IMR-90 (cell line): ENCODE measurements around the gene ITGB1BP1. TPM values are rescaled to one million over a fixed set of nuclear protein-coding genes. Genes with fewer than 3 reads are reported as not detected.

ENCODE experiments used
- ATAC-seq: fragments of 200-7000 bp; cut with Tn5 transposase; 2 replicates; pipeline ENCODE4 v1.9.1; 2020; ENCODE audit warnings: low read depth, mild to moderate bottlenecking, moderate library complexity
- BruUV-seq: library from RNA; stranded (reverse); fragments of 400-500 nt; replicated peaks from 2 replicates; lab custom pipeline; 2021; lab: Mats Ljungman, UMichigan
- CTCF ChIA-PET: fragments of 300-600 bp; formaldehyde crosslinking; extraction: SDS; loops from one replicate; lab custom pipeline; 2021; ENCODE audit warnings: antibody characterized with exemption; lab: Yijun Ruan, JAX
- POLR2A ChIA-PET: fragments of 300-600 bp; sonication (Branson Sonifier 250); formaldehyde crosslinking; loops from one replicate; lab custom pipeline; 2022; ENCODE audit warnings: antibody characterized with exemption; ENCODE audit not compliant: unreplicated experiment; lab: Charles Lee
- DNase-seq: peaks from one replicate; pipeline ENCODE4 v3.0.0; 2013
- H2AFZ ChIP-seq: replicated peaks from 2 replicates; pipeline ENCODE3; 2013; ENCODE audit warnings: low read length, mild to moderate bottlenecking; ENCODE audit not compliant: poor library complexity
- H2AK5ac ChIP-seq: 2 replicates; pipeline ENCODE4 v1.6.1; 2013; ENCODE audit warnings: low read depth, low read length, inconsistent platforms
- H2AK9ac ChIP-seq: replicated peaks from 2 replicates; pipeline ENCODE3; 2013; ENCODE audit warnings: mild to moderate bottlenecking, low read depth, low read length, moderate library complexity; ENCODE audit not compliant: poor library complexity
- H2BK120ac ChIP-seq: 2 replicates; pipeline ENCODE4 v1.6.1; 2013; ENCODE audit warnings: low read depth, low read length, inconsistent platforms
- H2BK15ac ChIP-seq: 3 replicates; pipeline ENCODE4 v1.6.1; 2013; ENCODE audit warnings: low read depth, low read length, inconsistent platforms
- H2BK20ac ChIP-seq: 2 replicates; pipeline ENCODE4 v1.6.1; 2013; ENCODE audit warnings: low read depth, mild to moderate bottlenecking, inconsistent platforms, low read length, moderate library complexity
- H2BK5ac ChIP-seq: 2 replicates; pipeline ENCODE4 v1.6.1; 2013; ENCODE audit warnings: mild to moderate bottlenecking, low read depth, low read length, inconsistent platforms; ENCODE audit not compliant: poor library complexity, severe bottlenecking
- H3K14ac ChIP-seq: replicated peaks from 2 replicates; pipeline ENCODE4 v1.6.1; 2013; ENCODE audit warnings: low read depth, low read length, inconsistent platforms
- H3K18ac ChIP-seq: 2 replicates; pipeline ENCODE4 v1.6.1; 2013; ENCODE audit warnings: low read depth, low read length, control low read depth
- H3K23ac ChIP-seq: 2 replicates; pipeline ENCODE4 v1.6.1; 2013; ENCODE audit warnings: low read depth, low read length, inconsistent platforms
- H3K27ac ChIP-seq: 2 replicates; pipeline ENCODE4 v1.5.1; 2013; ENCODE audit warnings: mild to moderate bottlenecking, control low read depth, low read length; ENCODE audit not compliant: insufficient read depth
- H3K27me3 ChIP-seq: 2 replicates; pipeline ENCODE4 v1.6.1; 2013; ENCODE audit warnings: low read length; ENCODE audit not compliant: control insufficient read depth, insufficient read depth
- H3K36me3 ChIP-seq: 2 replicates; pipeline ENCODE4 v1.6.1; 2013; ENCODE audit warnings: low read length, mixed read lengths; ENCODE audit not compliant: control insufficient read depth, insufficient read depth
- H3K4ac ChIP-seq: 2 replicates; pipeline ENCODE4 v1.6.1; 2013; ENCODE audit warnings: low read depth, low read length, inconsistent platforms
- H3K4me1 ChIP-seq: 2 replicates; pipeline ENCODE4 v1.6.1; 2013; ENCODE audit warnings: low read length, mixed read lengths; ENCODE audit not compliant: control insufficient read depth, insufficient read depth
- H3K4me2 ChIP-seq: 2 replicates; pipeline ENCODE4 v1.6.1; 2013; ENCODE audit warnings: low read depth, mild to moderate bottlenecking, control low read depth, low read length, moderate library complexity
- H3K4me3 ChIP-seq: 2 replicates; pipeline ENCODE4 v1.5.1; 2013; ENCODE audit warnings: low read depth, mild to moderate bottlenecking, control low read depth, low read length, moderate library complexity; ENCODE audit not compliant: insufficient read depth
- H3K56ac ChIP-seq: 2 replicates; pipeline ENCODE4 v1.6.1; 2013; ENCODE audit warnings: low read length, inconsistent platforms; ENCODE audit not compliant: insufficient read depth; ENCODE audit errors: extremely low read depth
- H3K79me1 ChIP-seq, 2 experiments: 2 replicates each; pipeline ENCODE4 v1.6.1; 2013; ENCODE audit warnings: low read length in 2 of 2, inconsistent platforms in 1 of 2, low read depth in 1 of 2
- H3K9ac ChIP-seq: 2 replicates; pipeline ENCODE4 v1.6.1; 2013; ENCODE audit warnings: low read depth, low read length, control low read depth
- H3K9me1 ChIP-seq: 2 replicates; pipeline ENCODE4 v1.6.1; 2013; ENCODE audit warnings: low read length, inconsistent platforms; ENCODE audit not compliant: insufficient read depth
- H3K9me3 ChIP-seq: 2 replicates; pipeline ENCODE4 v1.6.1; 2013; ENCODE audit warnings: low read length; ENCODE audit not compliant: control insufficient read depth, insufficient read depth
- H4K20me1 ChIP-seq: 2 replicates; pipeline ENCODE4 v1.6.1; 2013; ENCODE audit warnings: low read length, inconsistent platforms; ENCODE audit not compliant: insufficient read depth
- H4K5ac ChIP-seq: 2 replicates; pipeline ENCODE4 v1.6.1; 2013; ENCODE audit warnings: mild to moderate bottlenecking, low read depth, low read length, control low read depth
- H4K8ac ChIP-seq, 2 experiments: 2 replicates each; pipeline ENCODE4 v1.6.1; 2013; ENCODE audit warnings: low read depth in 2 of 2, low read length in 2 of 2, control low read depth in 1 of 2, inconsistent platforms in 1 of 2
- H4K91ac ChIP-seq: 2 replicates; pipeline ENCODE4 v1.6.1; 2013; ENCODE audit warnings: low read depth, low read length, inconsistent platforms; ENCODE audit not compliant: insufficient read depth
- BHLHE40 ChIP-seq: fragments of 150-350 bp; IDR thresholded peaks from 2 replicates; pipeline ENCODE4 v1.6.1; 2016; ENCODE audit warnings: mild to moderate bottlenecking, low read depth, low read length
- CEBPB ChIP-seq: IDR thresholded peaks from 2 replicates; pipeline ENCODE4 v1.6.1; 2012; ENCODE audit warnings: low read depth, low read length, improper control_type of control experiment
- CHD1 ChIP-seq: IDR thresholded peaks from 2 replicates; pipeline ENCODE4 v1.6.1; 2012; ENCODE audit warnings: low read depth, low read length, improper control_type of control experiment
- CTCF ChIP-seq: conservative IDR thresholded peaks from 2 replicates; pipeline ENCODE4 v1.5.1; 2012; ENCODE audit warnings: mild to moderate bottlenecking, low read depth, low read length, improper control_type of control experiment
- ELK1 ChIP-seq: fragments of 150-350 bp; IDR thresholded peaks from 2 replicates; pipeline ENCODE4 v1.6.1; 2016; ENCODE audit warnings: low read depth, mild to moderate bottlenecking, low read length, moderate library complexity, borderline replicate concordance
- MAFK ChIP-seq: IDR thresholded peaks from 2 replicates; pipeline ENCODE4 v1.6.1; 2012; ENCODE audit warnings: low read depth, low read length, improper control_type of control experiment
- MAZ ChIP-seq: IDR thresholded peaks from 2 replicates; pipeline ENCODE4 v1.6.1; 2012; ENCODE audit warnings: low read depth, mild to moderate bottlenecking, low read length, improper control_type of control experiment, moderate library complexity, borderline replicate concordance
- MXI1 ChIP-seq: IDR thresholded peaks from 2 replicates; pipeline ENCODE4 v1.6.1; 2012; ENCODE audit warnings: low read depth, mild to moderate bottlenecking, low read length, moderate library complexity, borderline replicate concordance
- POLR2A ChIP-seq: IDR thresholded peaks from 2 replicates; pipeline ENCODE4 v1.6.1; 2012; ENCODE audit warnings: mild to moderate bottlenecking, low read depth, low read length
- RCOR1 ChIP-seq: IDR thresholded peaks from 2 replicates; pipeline ENCODE4 v1.6.1; 2012; ENCODE audit warnings: mild to moderate bottlenecking, low read length, improper control_type of control experiment; ENCODE audit not compliant: insufficient replicate concordance
- RFX5 ChIP-seq: IDR thresholded peaks from 2 replicates; pipeline ENCODE4 v1.8.0; 2012; ENCODE audit warnings: low read depth, mild to moderate bottlenecking, low read length, moderate library complexity
- SMC3 ChIP-seq: fragments of 150-350 bp; IDR thresholded peaks from 2 replicates; pipeline ENCODE4 v1.6.1; 2016; ENCODE audit warnings: low read depth, mild to moderate bottlenecking, antibody characterized with exemption, low read length, moderate library complexity
- USF2 ChIP-seq: fragments of 150-350 bp; IDR thresholded peaks from 2 replicates; pipeline ENCODE4 v1.6.1; 2017; ENCODE audit warnings: mild to moderate bottlenecking, antibody characterized with exemption, low read length, low read depth
- whole genome bisulfite sequencing, 2 experiments: methylation state at CpG; one replicate each; pipeline versions ENCODE4 v1.1.5 to v1.1.7; 2013; ENCODE audit warnings: missing lambda C conversion rate in 2 of 2; ENCODE audit not compliant: insufficient read length in 1 of 2; ENCODE audit errors: extremely low coverage in 2 of 2; 5-methylcytosine and 5-hydroxymethylcytosine counted together
- dilution Hi-C: fragments of 300-500 bp; cut with HindIII; formaldehyde crosslinking; loops from one replicate; pipeline ENCODE4 v1.14.3; 2018; ENCODE audit warnings: low sequenced_read_pairs; ENCODE audit not compliant: unreplicated experiment
- in situ Hi-C: fragments of 300-500 bp; cut with MboI; formaldehyde crosslinking; loops from 3 replicates; pipeline ENCODE4 v1.14.3; 2019; ENCODE audit warnings: low sequenced_read_pairs, inconsistent platforms, mixed read lengths
- intact Hi-C: fragments of 100-400 bp; cut with micrococcal nuclease; formaldehyde crosslinking; loops from 2 replicates; pipeline ENCODE4 v1.10.0; 2022
- polyA plus RNA-seq, 3 experiments: library from polyadenylated mRNA; depleted of rRNA; stranded (reverse); fragments of >200 nt; gene quantifications; 2 replicates each; pipeline ENCODE4 v1.2.3, GENCODE V29; 2012; ENCODE audit warnings: low replicate concordance in 1 of 3
- total RNA-seq: library from RNA; depleted of rRNA; stranded (reverse); fragments of >200 nt; gene quantifications from 2 replicates; pipeline ENCODE4 v1.2.3, GENCODE V29; 2012

ITGB1BP1 gene
- total and polyA plus RNA-seq, 2 of the 4 experiments (the other 2 are of a cell fraction) = 48.6 to 88.1 TPM

- no peak for DNase-seq
- peaks cover 23% of the 10 kb centered on the region for H3K9me1 ChIP-seq
- H2BK5ac ChIP-seq = no peak overlapping the region
- H2AFZ ChIP-seq = no peak overlapping the region
- H3K36me3 ChIP-seq = peaks cover 30% of the 10 kb centered on the region
- no peak for TF ChIP-seq CHD1
- TF ChIP-seq POLR2A = no peak
- TF ChIP-seq MAFK = no peak
- TF ChIP-seq ELK1 = no peak
- TF ChIP-seq MAZ = no peak
- no peak for TF ChIP-seq BHLHE40
- TF ChIP-seq RFX5 = no peak
- TF ChIP-seq CEBPB = no peak
- TF ChIP-seq MXI1 = no peak
- TF ChIP-seq USF2 = no peak
- no peak for TF ChIP-seq RCOR1
- TF ChIP-seq SMC3 = no peak
- TF ChIP-seq CTCF = no peak
- dilution Hi-C loops = no loop called here
- peak overlapping the region; percentile 0; the same call in 1 of the 2 replicates for H2AK5ac ChIP-seq
- in situ Hi-C loops = loop anchor here (10.0 kb wide), 1 partner anchor 229 kb away; no protein-coding TSS in a partner anchor
- H4K8ac ChIP-seq = no peak overlapping the region
- H3K4me1 ChIP-seq = peaks cover 27% of the 10 kb centered on the region
- H2BK15ac ChIP-seq = no peak overlapping the region
- H3K56ac ChIP-seq = no peak overlapping the region
- H3K79me1 ChIP-seq = peaks cover 30 to 77% of the 10 kb centered on the region in 2 experiments
- ChIA-PET POLR2A (no interaction called here), CTCF (no interaction called here)
- H2AK9ac ChIP-seq = no peak overlapping the region
- 97% methylated on average over 17 of the region's 18 CpGs; no CpG with 5 or more reads in 1 of the 2 experiments for WGBS, 2 experiments
- no peak overlapping the region for H3K9ac ChIP-seq
- no peaks in the 10 kb centered on the region for H3K27me3 ChIP-seq
- H4K20me1 ChIP-seq = no peaks in the 10 kb centered on the region
- H3K4me2 ChIP-seq = no peak overlapping the region
- H4K5ac ChIP-seq = no peak overlapping the region
- H3K14ac ChIP-seq = no peak overlapping the region
- no peak overlapping the region for H3K18ac ChIP-seq
- no peak overlapping the region for H4K91ac ChIP-seq
- BruUV-seq = no TSS peak
- no peak overlapping the region for H3K4ac ChIP-seq
- no peak overlapping the region for H2BK20ac ChIP-seq
- no peak overlapping the region for H3K27ac ChIP-seq
- no peak overlapping the region for H2BK120ac ChIP-seq
- H3K4me3 ChIP-seq = no peak overlapping the region
- H3K9me3 ChIP-seq = no peaks in the 10 kb centered on the region
- ATAC-seq = no peak
- intact Hi-C loops = loop anchor here (5.0 kb wide), 1 partner anchor 167 kb away; the partner anchor contains the start of gene ASAP2
- H3K23ac ChIP-seq = no peak overlapping the region
Measured at GRCh38 chr2:9374071-9374730, 49.1 kb downstream of the ITGB1BP1 start.
